IMR-90 (cell line): ENCODE measurements around the gene KLHL25. TPM values are rescaled to one million over a fixed set of nuclear protein-coding genes. Genes with fewer than 3 reads are reported as not detected.

Experiments
- ATAC-seq: fragments of 200-7000 bp; cut with Tn5 transposase; 2 replicates; pipeline ENCODE4 v1.9.1; 2020; ENCODE audit warnings: low read depth, mild to moderate bottlenecking, moderate library complexity
- BruUV-seq: library from RNA; stranded (reverse); fragments of 400-500 nt; replicated peaks from 2 replicates; lab custom pipeline; 2021; lab: Mats Ljungman, UMichigan
- CTCF ChIA-PET: fragments of 300-600 bp; formaldehyde crosslinking; extraction: SDS; loops from one replicate; lab custom pipeline; 2021; ENCODE audit warnings: antibody characterized with exemption; lab: Yijun Ruan, JAX
- POLR2A ChIA-PET: fragments of 300-600 bp; sonication (Branson Sonifier 250); formaldehyde crosslinking; loops from one replicate; lab custom pipeline; 2022; ENCODE audit warnings: antibody characterized with exemption; ENCODE audit not compliant: unreplicated experiment; lab: Charles Lee
- DNase-seq: peaks from one replicate; pipeline ENCODE4 v3.0.0; 2013
- H2AFZ ChIP-seq: replicated peaks from 2 replicates; pipeline ENCODE3; 2013; ENCODE audit warnings: low read length, mild to moderate bottlenecking; ENCODE audit not compliant: poor library complexity
- H2AK5ac ChIP-seq: 2 replicates; pipeline ENCODE4 v1.6.1; 2013; ENCODE audit warnings: low read depth, low read length, inconsistent platforms
- H2AK9ac ChIP-seq: replicated peaks from 2 replicates; pipeline ENCODE3; 2013; ENCODE audit warnings: mild to moderate bottlenecking, low read depth, low read length, moderate library complexity; ENCODE audit not compliant: poor library complexity
- H2BK120ac ChIP-seq: 2 replicates; pipeline ENCODE4 v1.6.1; 2013; ENCODE audit warnings: low read depth, low read length, inconsistent platforms
- H2BK15ac ChIP-seq: 3 replicates; pipeline ENCODE4 v1.6.1; 2013; ENCODE audit warnings: low read depth, low read length, inconsistent platforms
- H2BK20ac ChIP-seq: 2 replicates; pipeline ENCODE4 v1.6.1; 2013; ENCODE audit warnings: low read depth, mild to moderate bottlenecking, inconsistent platforms, low read length, moderate library complexity
- H2BK5ac ChIP-seq: 2 replicates; pipeline ENCODE4 v1.6.1; 2013; ENCODE audit warnings: mild to moderate bottlenecking, low read depth, low read length, inconsistent platforms; ENCODE audit not compliant: poor library complexity, severe bottlenecking
- H3K14ac ChIP-seq: replicated peaks from 2 replicates; pipeline ENCODE4 v1.6.1; 2013; ENCODE audit warnings: low read depth, low read length, inconsistent platforms
- H3K18ac ChIP-seq: 2 replicates; pipeline ENCODE4 v1.6.1; 2013; ENCODE audit warnings: low read depth, low read length, control low read depth
- H3K23ac ChIP-seq: 2 replicates; pipeline ENCODE4 v1.6.1; 2013; ENCODE audit warnings: low read depth, low read length, inconsistent platforms
- H3K27ac ChIP-seq: 2 replicates; pipeline ENCODE4 v1.5.1; 2013; ENCODE audit warnings: mild to moderate bottlenecking, control low read depth, low read length; ENCODE audit not compliant: insufficient read depth
- H3K27me3 ChIP-seq: 2 replicates; pipeline ENCODE4 v1.6.1; 2013; ENCODE audit warnings: low read length; ENCODE audit not compliant: control insufficient read depth, insufficient read depth
- H3K36me3 ChIP-seq: 2 replicates; pipeline ENCODE4 v1.6.1; 2013; ENCODE audit warnings: low read length, mixed read lengths; ENCODE audit not compliant: control insufficient read depth, insufficient read depth
- H3K4ac ChIP-seq: 2 replicates; pipeline ENCODE4 v1.6.1; 2013; ENCODE audit warnings: low read depth, low read length, inconsistent platforms
- H3K4me1 ChIP-seq: 2 replicates; pipeline ENCODE4 v1.6.1; 2013; ENCODE audit warnings: low read length, mixed read lengths; ENCODE audit not compliant: control insufficient read depth, insufficient read depth
- H3K4me2 ChIP-seq: 2 replicates; pipeline ENCODE4 v1.6.1; 2013; ENCODE audit warnings: low read depth, mild to moderate bottlenecking, control low read depth, low read length, moderate library complexity
- H3K4me3 ChIP-seq: 2 replicates; pipeline ENCODE4 v1.5.1; 2013; ENCODE audit warnings: low read depth, mild to moderate bottlenecking, control low read depth, low read length, moderate library complexity; ENCODE audit not compliant: insufficient read depth
- H3K56ac ChIP-seq: 2 replicates; pipeline ENCODE4 v1.6.1; 2013; ENCODE audit warnings: low read length, inconsistent platforms; ENCODE audit not compliant: insufficient read depth; ENCODE audit errors: extremely low read depth
- H3K79me1 ChIP-seq, 2 experiments: 2 replicates each; pipeline ENCODE4 v1.6.1; 2013; ENCODE audit warnings: low read length in 2 of 2, inconsistent platforms in 1 of 2, low read depth in 1 of 2
- H3K9ac ChIP-seq: 2 replicates; pipeline ENCODE4 v1.6.1; 2013; ENCODE audit warnings: low read depth, low read length, control low read depth
- H3K9me1 ChIP-seq: 2 replicates; pipeline ENCODE4 v1.6.1; 2013; ENCODE audit warnings: low read length, inconsistent platforms; ENCODE audit not compliant: insufficient read depth
- H3K9me3 ChIP-seq: 2 replicates; pipeline ENCODE4 v1.6.1; 2013; ENCODE audit warnings: low read length; ENCODE audit not compliant: control insufficient read depth, insufficient read depth
- H4K20me1 ChIP-seq: 2 replicates; pipeline ENCODE4 v1.6.1; 2013; ENCODE audit warnings: low read length, inconsistent platforms; ENCODE audit not compliant: insufficient read depth
- H4K5ac ChIP-seq: 2 replicates; pipeline ENCODE4 v1.6.1; 2013; ENCODE audit warnings: mild to moderate bottlenecking, low read depth, low read length, control low read depth
- H4K8ac ChIP-seq, 2 experiments: 2 replicates each; pipeline ENCODE4 v1.6.1; 2013; ENCODE audit warnings: low read depth in 2 of 2, low read length in 2 of 2, control low read depth in 1 of 2, inconsistent platforms in 1 of 2
- H4K91ac ChIP-seq: 2 replicates; pipeline ENCODE4 v1.6.1; 2013; ENCODE audit warnings: low read depth, low read length, inconsistent platforms; ENCODE audit not compliant: insufficient read depth
- CTCF ChIP-seq: conservative IDR thresholded peaks from 2 replicates; pipeline ENCODE4 v1.5.1; 2012; ENCODE audit warnings: mild to moderate bottlenecking, low read depth, low read length, improper control_type of control experiment
- FOS ChIP-seq: fragments of 150-350 bp; IDR thresholded peaks from 2 replicates; pipeline ENCODE4 v1.6.1; 2016; ENCODE audit warnings: low read depth, low read length
- MAZ ChIP-seq: IDR thresholded peaks from 2 replicates; pipeline ENCODE4 v1.6.1; 2012; ENCODE audit warnings: low read depth, mild to moderate bottlenecking, low read length, improper control_type of control experiment, moderate library complexity, borderline replicate concordance
- NFE2L2 ChIP-seq: fragments of 150-350 bp; IDR thresholded peaks from 2 replicates; pipeline ENCODE4 v1.6.1; 2016; ENCODE audit warnings: low read depth, mild to moderate bottlenecking, low read length
- RAD21 ChIP-seq: IDR thresholded peaks from 2 replicates; pipeline ENCODE4 v1.6.1; 2012; ENCODE audit warnings: low read length, improper control_type of control experiment
- RCOR1 ChIP-seq: IDR thresholded peaks from 2 replicates; pipeline ENCODE4 v1.6.1; 2012; ENCODE audit warnings: mild to moderate bottlenecking, low read length, improper control_type of control experiment; ENCODE audit not compliant: insufficient replicate concordance
- RFX5 ChIP-seq: IDR thresholded peaks from 2 replicates; pipeline ENCODE4 v1.8.0; 2012; ENCODE audit warnings: low read depth, mild to moderate bottlenecking, low read length, moderate library complexity
- WGBS, 2 experiments: methylation state at CpG; one replicate each; pipeline versions ENCODE4 v1.1.5 to v1.1.7; 2013; ENCODE audit warnings: missing lambda C conversion rate in 2 of 2; ENCODE audit not compliant: insufficient read length in 1 of 2; ENCODE audit errors: extremely low coverage in 2 of 2; 5-methylcytosine and 5-hydroxymethylcytosine counted together
- dilution Hi-C: fragments of 300-500 bp; cut with HindIII; formaldehyde crosslinking; loops from one replicate; pipeline ENCODE4 v1.14.3; 2018; ENCODE audit warnings: low sequenced_read_pairs; ENCODE audit not compliant: unreplicated experiment
- in situ Hi-C: fragments of 300-500 bp; cut with MboI; formaldehyde crosslinking; loops from 3 replicates; pipeline ENCODE4 v1.14.3; 2019; ENCODE audit warnings: low sequenced_read_pairs, inconsistent platforms, mixed read lengths
- intact Hi-C: fragments of 100-400 bp; cut with micrococcal nuclease; formaldehyde crosslinking; loops from 2 replicates; pipeline ENCODE4 v1.10.0; 2022
- polyA plus RNA-seq, 3 experiments: library from polyadenylated mRNA; depleted of rRNA; stranded (reverse); fragments of >200 nt; gene quantifications; 2 replicates each; pipeline ENCODE4 v1.2.3, GENCODE V29; 2012; ENCODE audit warnings: low replicate concordance in 1 of 3
- total RNA-seq: library from RNA; depleted of rRNA; stranded (reverse); fragments of >200 nt; gene quantifications from 2 replicates; pipeline ENCODE4 v1.2.3, GENCODE V29; 2012
- TF ChIP-seq, protein P1 (sequence below): fragments of 150-350 bp; IDR thresholded peaks from 2 replicates; pipeline ENCODE4 v1.6.1; 2016; ENCODE audit warnings: low read depth, mild to moderate bottlenecking, low read length, moderate library complexity, borderline replicate concordance

Gene KLHL25
- total and polyA plus RNA-seq, 2 of the 4 experiments (the other 2 are of a cell fraction): 2.7 to 5.6 TPM

DNA sequence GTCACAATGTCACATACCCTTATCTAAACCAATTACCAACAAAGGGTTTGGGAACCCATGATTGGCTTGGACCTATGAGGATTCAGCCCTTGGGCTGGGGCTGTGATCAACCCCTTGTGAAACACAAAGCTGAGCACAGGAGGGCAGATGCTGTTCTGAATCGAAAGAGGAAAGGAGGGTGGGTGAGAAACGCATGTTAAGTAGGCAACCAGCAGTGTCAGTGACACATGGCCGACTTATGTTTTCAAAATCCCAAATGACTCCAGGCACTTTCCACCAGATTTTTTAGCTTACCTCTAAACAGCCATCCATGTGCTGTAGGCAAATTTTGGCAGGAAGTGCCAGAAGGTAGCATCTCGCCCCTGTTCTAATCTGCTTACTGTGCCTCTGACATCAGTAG is 34.1 kb upstream of the KLHL25 start:
- intact Hi-C loops: no loop called here
- Histone ChIP-seq H3K4me2 (no peak overlapping the region), H4K8ac (no peak overlapping the region), H3K56ac (no peak overlapping the region), H3K27ac (no peak overlapping the region), H3K18ac (no peak overlapping the region), H3K9me1 (no peaks in the 10 kb centered on the region), H4K20me1 (no peaks in the 10 kb centered on the region), H4K5ac (no peak overlapping the region), H3K4ac (no peak overlapping the region), H3K23ac (no peak overlapping the region), H2BK5ac (no peak overlapping the region), H3K9me3 (no peaks in the 10 kb centered on the region), H3K9ac (no peak overlapping the region), H3K27me3 (peaks cover 13% of the 10 kb centered on the region), H3K4me1 (no peaks in the 10 kb centered on the region), H2BK15ac (no peak overlapping the region), H3K36me3 (no peaks in the 10 kb centered on the region), H3K79me1 (no peaks in the 10 kb centered on the region), H2BK20ac (no peak overlapping the region), H2AFZ (no peak overlapping the region), H4K91ac (no peak overlapping the region), H3K14ac (no peak overlapping the region), H2BK120ac (no peak overlapping the region), H2AK9ac (no peak overlapping the region), H3K4me3 (no peak overlapping the region), H2AK5ac (no peak overlapping the region)
- dilution Hi-C loops: no loop called here
- TF ChIP-seq RAD21: no peak
- no peak for TF ChIP-seq RFX5
- no peak for TF ChIP-seq CTCF
- no peak for TF ChIP-seq NFE2L2
- TF ChIP-seq RCOR1: no peak
- TF ChIP-seq MAZ: no peak
- TF ChIP-seq, protein P1, sequence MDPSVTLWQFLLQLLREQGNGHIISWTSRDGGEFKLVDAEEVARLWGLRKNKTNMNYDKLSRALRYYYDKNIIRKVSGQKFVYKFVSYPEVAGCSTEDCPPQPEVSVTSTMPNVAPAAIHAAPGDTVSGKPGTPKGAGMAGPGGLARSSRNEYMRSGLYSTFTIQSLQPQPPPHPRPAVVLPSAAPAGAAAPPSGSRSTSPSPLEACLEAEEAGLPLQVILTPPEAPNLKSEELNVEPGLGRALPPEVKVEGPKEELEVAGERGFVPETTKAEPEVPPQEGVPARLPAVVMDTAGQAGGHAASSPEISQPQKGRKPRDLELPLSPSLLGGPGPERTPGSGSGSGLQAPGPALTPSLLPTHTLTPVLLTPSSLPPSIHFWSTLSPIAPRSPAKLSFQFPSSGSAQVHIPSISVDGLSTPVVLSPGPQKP: no peak
- TF ChIP-seq FOS: no peak
- POLR2A ChIA-PET: no interaction called here
- ATAC-seq (no peak), DNase-seq (no peak)
- in situ Hi-C loops: no loop called here
- WGBS, 2 experiments: no CpG with 5 or more reads among the region's 4 CpGs
- no TSS peak for BruUV-seq
- CTCF ChIA-PET: no interaction called here
